ENCODE measurements around the gene TTC28.

Gene TTC28

DNA sequence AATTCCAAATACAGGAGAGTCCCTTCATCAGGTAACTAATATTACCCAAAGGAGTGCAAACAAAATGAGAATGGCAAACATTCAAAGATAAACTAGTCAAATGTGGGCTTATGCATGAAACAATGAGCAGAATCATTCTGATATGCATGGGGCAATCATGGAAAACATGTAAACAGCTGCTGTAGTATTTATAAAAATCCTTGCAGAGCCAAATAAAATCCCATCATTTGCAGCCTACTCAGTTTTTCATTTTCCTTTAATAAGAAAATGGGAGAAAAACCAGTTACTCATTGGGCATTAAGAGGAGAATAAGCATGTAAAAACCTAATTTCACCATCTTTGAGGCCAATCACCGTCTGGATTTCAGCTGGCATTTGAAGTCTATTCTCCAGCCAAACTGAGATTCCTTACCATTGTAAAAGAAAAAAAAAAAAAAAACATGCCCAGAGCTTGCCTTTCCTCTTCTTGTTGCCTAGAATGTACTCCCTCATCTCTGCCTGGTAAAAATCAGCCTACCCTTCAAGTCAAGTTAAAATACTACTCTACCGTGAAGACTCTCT, 249.1 kb downstream of the TTC28 start:
- in situ Hi-C loops (cut with MboI; ENCODE audit: low pct_unique_long_range_greater_than_20kb, low sequenced_read_pairs), result no loop called here
- no peak for DNase-seq

- in situ Hi-C loops (cut with MboI; ENCODE audit: low pct_unique_long_range_greater_than_20kb, low sequenced_read_pairs), result no loop called here
- DNase-seq, result no peak
Observed at GRCh38 chr22:28429711-28430110, 249.9 kb downstream of the TTC28 start.

GRCh38 chr22:28428271-28428670, 251.4 kb downstream of the TTC28 start:
- no peak for DNase-seq
- in situ Hi-C loops (cut with MboI; ENCODE audit: low pct_unique_long_range_greater_than_20kb, low sequenced_read_pairs), result no loop called here

- in situ Hi-C loops (cut with MboI; ENCODE audit: low pct_unique_long_range_greater_than_20kb, low sequenced_read_pairs), result no loop called here
- no peak for DNase-seq
Observed at GRCh38 chr22:28426346-28427132, 253.1 kb downstream of the TTC28 start.

DNA sequence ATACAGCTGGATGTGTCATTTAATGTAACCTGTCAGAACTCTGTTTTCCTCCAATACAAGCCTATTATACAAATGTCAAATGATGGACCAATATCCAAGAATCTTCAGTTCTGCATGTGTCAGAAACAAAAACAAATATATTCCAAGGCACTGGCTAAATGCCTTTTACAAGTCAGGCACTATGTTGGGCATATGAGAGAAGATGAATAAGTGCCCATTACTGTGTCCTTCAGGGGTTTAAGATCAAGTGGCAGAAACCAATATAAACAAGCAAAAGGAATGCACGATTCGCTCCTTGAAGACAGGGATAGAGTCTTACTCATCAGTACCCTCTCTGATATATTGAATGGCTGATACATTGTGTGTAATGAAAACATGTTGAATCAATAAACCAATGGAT, 254.4 kb downstream of the TTC28 start:
- DNase-seq, result no peak

GRCh38 chr22:28424427-28425080, 255.1 kb downstream of the TTC28 start:
- in situ Hi-C loops (cut with MboI; ENCODE audit: low pct_unique_long_range_greater_than_20kb, low sequenced_read_pairs), result no loop called here
- no peak for DNase-seq

More for the DNA sequence above, 254.4 kb downstream of the TTC28 start:
- in situ Hi-C loops (cut with MboI; ENCODE audit: low pct_unique_long_range_greater_than_20kb, low sequenced_read_pairs), result no loop called here

- no peak for DNase-seq
- in situ Hi-C loops (cut with MboI; ENCODE audit: low pct_unique_long_range_greater_than_20kb, low sequenced_read_pairs), result no loop called here
Observed at GRCh38 chr22:28419919-28420318, 259.7 kb downstream of the TTC28 start.

- DNase-seq, result no peak
- in situ Hi-C loops (cut with MboI; ENCODE audit: low pct_unique_long_range_greater_than_20kb, low sequenced_read_pairs), result no loop called here
Observed at GRCh38 chr22:28418008-28418407, 261.6 kb downstream of the TTC28 start.

- in situ Hi-C loops (cut with MboI; ENCODE audit: low pct_unique_long_range_greater_than_20kb, low sequenced_read_pairs), result no loop called here
- DNase-seq, result no peak
Observed at GRCh38 chr22:28417431-28417830, 262.2 kb downstream of the TTC28 start.

- DNase-seq, result no peak
- in situ Hi-C loops (cut with MboI; ENCODE audit: low pct_unique_long_range_greater_than_20kb, low sequenced_read_pairs), result no loop called here
Observed at GRCh38 chr22:28414913-28415312, 264.7 kb downstream of the TTC28 start.

DNA sequence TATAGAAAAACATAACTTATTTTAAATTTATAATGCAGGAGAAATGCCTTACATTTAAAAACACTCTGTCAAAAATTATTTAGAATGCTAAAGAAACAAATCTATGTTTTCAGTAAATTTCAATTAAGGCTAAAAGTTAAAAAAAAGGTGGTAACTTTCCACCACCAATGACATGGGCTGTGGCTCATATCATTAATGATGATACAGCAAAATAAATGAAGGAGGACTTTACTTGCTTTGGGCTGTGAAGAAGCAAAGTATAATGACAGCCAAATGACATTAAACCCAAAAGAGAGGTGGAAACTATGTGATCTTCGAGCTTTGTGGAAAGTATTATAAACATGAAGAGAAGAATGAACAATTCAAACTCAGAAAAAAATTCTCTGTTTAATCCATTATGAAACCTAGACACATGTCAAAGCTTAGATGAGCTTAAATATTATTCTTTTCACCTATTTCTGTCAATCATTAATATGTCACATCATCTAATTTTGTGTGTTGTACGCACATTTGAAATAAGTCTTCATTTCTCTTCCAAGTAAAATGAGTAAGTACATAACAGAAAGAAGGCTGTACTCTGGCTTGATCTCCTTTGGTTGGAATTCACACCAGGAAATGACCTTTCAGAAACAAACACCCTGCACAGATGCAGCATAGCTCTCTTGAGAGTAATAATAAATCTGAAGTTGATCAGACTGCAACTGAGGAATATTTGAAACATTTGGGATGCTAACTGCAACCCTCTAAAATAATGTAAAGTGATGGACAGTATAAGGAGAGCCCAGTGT, 265.8 kb downstream of the TTC28 start:
- in situ Hi-C loops (cut with MboI; ENCODE audit: low pct_unique_long_range_greater_than_20kb, low sequenced_read_pairs), result no loop called here
- DNase-seq, result no peak

GRCh38 chr22:28412109-28412508, 267.5 kb downstream of the TTC28 start:
- DNase-seq, result no peak
- in situ Hi-C loops (cut with MboI; ENCODE audit: low pct_unique_long_range_greater_than_20kb, low sequenced_read_pairs), result no loop called here

DNA sequence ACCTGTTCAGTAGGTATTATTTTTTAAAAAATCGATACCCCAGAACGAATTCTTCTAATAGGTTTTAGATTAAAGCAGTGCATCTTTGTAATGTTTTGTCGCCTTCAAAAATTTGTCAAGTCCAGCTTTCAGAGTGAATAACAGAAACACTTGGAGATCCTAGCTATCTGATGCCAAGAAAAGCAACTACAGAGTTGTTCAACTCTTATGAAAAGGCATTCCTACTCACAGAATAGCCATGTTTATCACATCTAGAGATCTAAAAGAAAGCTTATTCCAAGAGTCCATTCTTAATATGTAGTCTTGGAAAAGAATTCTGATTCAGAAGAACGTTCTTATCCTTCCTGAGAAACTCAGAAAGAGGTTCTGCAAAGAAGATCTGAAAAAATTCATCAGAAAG, 268.5 kb downstream of the TTC28 start:
- in situ Hi-C loops (cut with MboI; ENCODE audit: low pct_unique_long_range_greater_than_20kb, low sequenced_read_pairs), result no loop called here
- DNase-seq, result no peak

DNA sequence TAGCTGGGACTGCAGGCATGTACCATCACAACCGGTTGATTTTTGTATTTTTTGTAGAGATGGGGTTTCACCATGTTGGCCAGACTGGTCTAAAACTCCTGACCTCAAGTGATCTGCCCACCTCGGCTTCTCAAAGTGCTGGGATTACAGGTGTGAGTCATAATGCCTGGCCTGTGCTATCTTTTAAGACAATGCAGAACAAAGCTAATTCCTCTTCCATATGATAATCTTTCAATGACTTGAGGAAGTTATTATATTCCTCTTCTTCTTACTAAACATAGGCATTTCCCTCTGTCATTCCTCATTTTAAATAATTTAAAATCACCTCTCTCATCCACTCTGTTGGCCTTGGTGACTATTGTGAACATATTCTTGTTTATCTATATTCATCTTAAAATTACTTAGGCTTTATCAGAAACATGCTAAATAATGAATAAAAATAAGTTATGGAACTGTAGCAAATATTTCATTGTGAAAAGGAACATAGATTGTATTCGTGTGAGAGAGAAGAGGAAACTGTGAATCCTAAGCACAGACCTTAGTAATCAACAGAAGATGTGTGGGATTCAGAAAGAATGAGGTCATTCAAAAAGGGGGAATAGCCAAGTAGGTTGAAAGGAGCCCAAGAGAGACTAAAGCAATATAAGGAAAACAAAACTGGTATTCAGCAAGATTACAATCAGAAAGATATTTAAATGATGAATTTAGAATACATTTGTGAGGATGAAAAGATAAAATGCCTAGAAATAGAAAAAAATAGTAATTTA, 269.4 kb downstream of the TTC28 start:
- peak; percentile 12 for DNase-seq
- in situ Hi-C loops (cut with MboI; ENCODE audit: low pct_unique_long_range_greater_than_20kb, low sequenced_read_pairs), result no loop called here

DNA sequence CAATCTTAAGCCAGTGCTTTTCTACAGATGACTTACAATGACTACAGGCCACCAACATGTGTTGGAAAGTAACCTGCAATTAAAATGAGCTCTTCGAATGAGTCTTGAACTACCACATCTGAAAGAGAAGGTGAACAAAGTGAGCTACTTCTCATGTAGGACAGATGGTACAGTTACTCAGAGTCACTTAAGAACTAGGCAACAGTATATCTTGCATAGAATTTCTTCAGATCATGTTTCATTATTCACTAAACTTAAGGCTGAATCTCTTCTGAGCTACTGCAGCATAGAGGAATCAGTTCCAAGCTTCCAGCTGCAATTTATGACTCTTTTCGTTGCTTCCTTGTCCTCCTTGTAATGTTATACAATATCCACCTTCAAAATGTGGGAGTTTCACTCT, 270.9 kb downstream of the TTC28 start:
- in situ Hi-C loops (cut with MboI; ENCODE audit: low pct_unique_long_range_greater_than_20kb, low sequenced_read_pairs), result no loop called here
- DNase-seq, result no peak

DNA sequence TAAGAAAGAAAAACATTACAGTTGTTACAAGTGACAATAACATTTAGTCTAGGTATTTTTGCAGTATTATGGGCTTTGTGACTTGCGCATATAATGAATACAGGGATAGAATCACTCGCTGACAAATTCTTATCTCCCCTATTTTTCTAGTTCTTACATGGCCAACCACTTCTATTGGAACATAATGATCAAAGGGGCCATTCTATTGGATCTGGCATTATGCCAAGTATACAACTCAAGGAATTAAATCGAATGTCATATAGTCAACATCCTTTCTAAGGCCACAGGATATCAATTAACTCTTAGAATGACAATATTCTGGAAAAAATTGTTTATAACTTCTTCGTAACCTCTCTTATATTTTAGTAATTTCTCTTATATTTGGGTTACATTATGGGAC, 272.0 kb downstream of the TTC28 start:
- DNase-seq, result no peak
- in situ Hi-C loops (cut with MboI; ENCODE audit: low pct_unique_long_range_greater_than_20kb, low sequenced_read_pairs), result no loop called here

DNA sequence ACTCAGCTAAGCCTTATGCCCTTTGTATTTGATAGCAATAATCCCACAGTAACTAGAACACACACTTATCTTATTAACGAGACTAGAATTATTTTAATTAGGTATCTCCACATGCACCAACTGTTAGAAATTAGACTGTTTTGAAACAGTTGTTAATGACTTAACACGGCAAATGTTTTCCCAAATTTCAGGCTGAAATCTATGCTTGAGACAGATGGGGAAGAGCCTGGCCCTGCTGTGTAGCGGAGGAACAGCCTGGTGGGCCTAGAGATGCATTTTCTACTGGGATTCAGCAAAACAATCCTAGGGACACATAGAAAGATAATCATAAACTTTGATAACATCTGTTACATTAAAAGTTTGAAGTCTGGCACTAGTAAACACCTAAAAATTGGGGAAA, 273.4 kb downstream of the TTC28 start:
- no peak for DNase-seq
- in situ Hi-C loops (cut with MboI; ENCODE audit: low pct_unique_long_range_greater_than_20kb, low sequenced_read_pairs), result no loop called here

- DNase-seq, result no peak
- in situ Hi-C loops (cut with MboI; ENCODE audit: low pct_unique_long_range_greater_than_20kb, low sequenced_read_pairs), result no loop called here
Observed at GRCh38 chr22:28405588-28405987, 274.1 kb downstream of the TTC28 start.

DNA sequence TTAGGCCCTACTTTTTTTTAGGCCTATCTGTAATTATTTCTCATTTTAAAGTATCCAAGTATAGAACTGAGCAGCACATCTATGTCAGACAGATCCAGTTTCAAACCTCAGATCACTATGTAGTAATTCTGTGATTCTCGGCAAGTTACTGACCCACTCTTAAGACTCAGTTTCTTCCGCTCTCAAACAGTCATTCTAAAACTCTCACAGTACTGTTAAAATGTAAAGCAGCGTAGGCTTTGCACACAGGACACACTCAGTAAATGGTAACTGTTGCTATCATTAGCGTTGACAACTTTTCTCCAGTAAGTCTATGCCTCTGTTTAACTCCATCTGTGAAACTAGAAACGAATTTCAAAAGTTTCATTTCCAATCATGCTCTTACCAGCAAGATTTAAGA, 277.1 kb downstream of the TTC28 start:
- in situ Hi-C loops (cut with MboI; ENCODE audit: low pct_unique_long_range_greater_than_20kb, low sequenced_read_pairs), result no loop called here
- DNase-seq, result no peak

Data from KBM-7 (cell line).